Measurements from ENCODE around the gene PTGIR. TPM values are rescaled to one million over a fixed set of nuclear protein-coding genes. Genes with fewer than 3 reads are reported as not detected.

The PTGIR gene
- polyA plus RNA-seq, 4 donors: 0.45 to 3.4 (median 1.6) TPM; not detected in 1

DNA sequence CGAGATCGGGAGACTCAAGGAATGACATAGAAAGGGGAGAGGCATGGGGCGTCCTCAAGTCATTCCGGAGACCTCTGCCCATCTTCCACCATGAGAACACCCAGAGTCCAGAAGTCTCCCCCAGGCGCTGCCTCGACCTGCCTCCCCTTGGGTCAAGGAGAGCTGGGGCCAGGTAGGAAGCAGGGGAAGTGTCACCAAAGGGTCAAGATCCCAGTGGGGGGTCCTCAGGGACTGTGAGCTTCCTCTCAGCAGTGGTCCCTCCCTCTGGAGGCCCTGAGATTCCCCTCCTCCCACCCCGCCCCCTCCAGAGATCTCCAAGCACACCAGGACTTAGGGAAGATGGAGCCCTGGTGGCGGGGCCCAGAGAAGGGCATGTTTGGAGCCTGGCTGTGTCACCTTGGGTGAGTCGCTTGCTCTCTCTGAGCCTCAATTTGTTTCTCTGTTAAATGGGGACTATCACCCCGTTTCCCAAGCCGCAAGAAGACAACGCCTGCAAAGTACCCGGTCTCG lies 35.2 kb upstream of the PTGIR start:
- peak overlapping the region in 1 of 3 donors; percentile 66 for H3K4me3 ChIP-seq (ENCODE audit: low read depth in 1 of 3, low read length in 3 of 3)
- FAIRE-seq (no peak), DNase-seq (peak in 1 of 2 donors; percentile 39)
- 4 to 8% (median 6%) methylated on average over 13 to 14 of the region's 14 CpGs for WGBS, 3 donors
- no peaks in the 10 kb centered on the region for H3K9me3 ChIP-seq (ENCODE audit: control insufficient read depth in 2 of 2, insufficient read depth in 1 of 2, low read depth in 1 of 2, low read length in 1 of 2)
- H3K27ac ChIP-seq (ENCODE audit: low read depth in 1 of 3, low read length in 2 of 3): peak overlapping the region in 2 of 3 donors; percentile 60 to 82
- peaks cover 0 to 20% (median 0%) of the 10 kb centered on the region in 3 donors for H3K4me1 ChIP-seq (ENCODE audit: control insufficient read depth in 3 of 3, insufficient read depth in 2 of 3, low read depth in 1 of 3, low read length in 2 of 3)
- H3K36me3 ChIP-seq (ENCODE audit: control insufficient read depth in 3 of 3, insufficient read depth in 2 of 3, low read depth in 1 of 3, low read length in 3 of 3): peaks cover 0 to 12% (median 0%) of the 10 kb centered on the region in 3 donors
- peaks cover 0 to 46% (median 5%) of the 10 kb centered on the region in 3 donors for H3K27me3 ChIP-seq (ENCODE audit: control insufficient read depth in 3 of 3, insufficient read depth in 3 of 3, low read length in 3 of 3)

DNA sequence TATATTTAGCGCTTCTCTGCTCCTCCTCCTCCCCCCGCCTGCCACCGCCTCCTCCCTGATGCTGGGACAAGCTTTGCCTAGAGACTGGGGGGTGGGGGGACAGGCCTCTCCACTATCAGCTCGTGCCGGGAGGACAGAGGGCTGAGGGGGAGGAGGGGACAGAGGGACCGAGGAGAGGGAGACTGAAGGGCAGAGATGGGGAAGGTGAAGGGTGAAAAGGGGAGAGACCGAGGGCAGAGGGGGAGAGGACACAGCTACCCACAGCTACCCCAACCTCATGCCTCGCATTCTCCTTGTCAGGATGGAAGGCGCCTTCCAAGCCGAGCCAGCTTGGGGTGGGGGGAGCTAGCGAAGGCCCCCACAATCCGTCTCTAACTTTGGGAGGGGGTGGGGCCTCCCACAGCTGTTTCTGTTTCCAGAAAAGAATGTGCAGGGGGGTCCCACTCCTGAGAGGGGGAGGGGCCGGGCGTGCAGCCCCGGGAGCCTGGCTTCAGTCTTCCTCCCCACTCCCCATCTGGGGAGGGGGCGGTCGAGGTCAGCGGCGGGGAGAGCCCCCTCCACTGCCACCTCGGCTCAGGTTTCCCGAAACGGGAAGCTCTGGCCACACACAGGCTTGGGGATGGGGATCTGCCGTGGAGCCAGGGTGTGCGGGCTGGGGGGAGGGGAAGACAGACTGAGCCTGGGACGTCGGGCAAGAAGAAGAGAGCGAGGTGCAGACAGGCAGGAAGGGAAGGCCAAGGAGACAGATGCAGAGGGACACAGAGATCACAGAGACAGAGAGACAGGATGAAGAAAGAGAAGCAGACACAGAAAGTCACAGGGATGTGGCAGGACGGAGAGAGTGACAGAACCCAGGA lies 34.5 kb upstream of the PTGIR start:
- Histone ChIP-seq H3K27ac (ENCODE audit: low read depth in 1 of 3, low read length in 2 of 3) (peak overlapping the region in 2 of 3 donors; percentile 60 to 82), H3K36me3 (ENCODE audit: control insufficient read depth in 3 of 3, insufficient read depth in 2 of 3, low read depth in 1 of 3, low read length in 3 of 3) (peaks cover 0 to 12% (median 0%) of the 10 kb centered on the region in 3 donors), H3K4me3 (ENCODE audit: low read depth in 1 of 3, low read length in 3 of 3) (peak overlapping the region in 1 of 3 donors; percentile 66), H3K4me1 (ENCODE audit: control insufficient read depth in 3 of 3, insufficient read depth in 2 of 3, low read depth in 1 of 3, low read length in 2 of 3) (peaks cover 0 to 20% (median 0%) of the 10 kb centered on the region in 3 donors), H3K27me3 (ENCODE audit: control insufficient read depth in 3 of 3, insufficient read depth in 3 of 3, low read length in 3 of 3) (peaks cover 0 to 52% (median 5%) of the 10 kb centered on the region in 3 donors), H3K9me3 (ENCODE audit: control insufficient read depth in 2 of 2, insufficient read depth in 1 of 2, low read depth in 1 of 2, low read length in 1 of 2) (no peaks in the 10 kb centered on the region)
- peak in 1 of 2 donors; percentile 47 for DNase-seq
- WGBS, 3 donors: 1 to 4% (median 3%) methylated on average over 20 to 28 of the region's 28 CpGs
- FAIRE-seq: no peak

DNA sequence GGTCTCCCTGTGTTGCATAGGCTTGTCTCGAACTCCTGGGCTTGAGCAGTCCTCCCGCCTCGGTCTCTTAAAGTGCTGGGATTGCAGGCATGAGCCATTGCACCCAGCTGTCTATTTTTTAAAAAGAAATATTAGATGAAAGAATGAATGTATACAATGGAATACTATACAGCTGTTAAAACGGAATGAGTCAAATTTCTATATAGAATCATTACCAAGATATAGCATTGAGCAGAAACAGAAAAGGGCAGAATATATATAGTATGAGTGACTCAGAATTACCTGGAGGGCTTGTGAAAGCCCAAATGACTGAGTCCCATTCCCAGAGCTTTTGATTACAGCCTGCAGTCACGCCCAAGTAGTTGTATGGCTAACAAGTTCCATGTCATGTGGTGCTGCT lies 31.7 kb upstream of the PTGIR start:
- Histone ChIP-seq H3K36me3 (ENCODE audit: control insufficient read depth in 3 of 3, insufficient read depth in 2 of 3, low read depth in 1 of 3, low read length in 3 of 3) (peaks cover 0 to 20% (median 0%) of the 10 kb centered on the region in 3 donors), H3K27me3 (ENCODE audit: control insufficient read depth in 3 of 3, insufficient read depth in 3 of 3, low read length in 3 of 3) (peaks cover 0 to 63% (median 5%) of the 10 kb centered on the region in 3 donors), H3K4me1 (ENCODE audit: control insufficient read depth in 3 of 3, insufficient read depth in 2 of 3, low read depth in 1 of 3, low read length in 2 of 3) (peaks cover 0 to 17% (median 0%) of the 10 kb centered on the region in 3 donors), H3K9me3 (ENCODE audit: control insufficient read depth in 2 of 2, insufficient read depth in 1 of 2, low read depth in 1 of 2, low read length in 1 of 2) (no peaks in the 10 kb centered on the region), H3K4me3 (ENCODE audit: low read depth in 1 of 3, low read length in 3 of 3) (no peak overlapping the region), H3K27ac (ENCODE audit: low read depth in 1 of 3, low read length in 2 of 3) (no peak overlapping the region)
- 88 to 92% (median 90%) methylated on average over 5 of the region's 5 CpGs for WGBS, 3 donors
- FAIRE-seq: no peak
- no peak for DNase-seq

DNA sequence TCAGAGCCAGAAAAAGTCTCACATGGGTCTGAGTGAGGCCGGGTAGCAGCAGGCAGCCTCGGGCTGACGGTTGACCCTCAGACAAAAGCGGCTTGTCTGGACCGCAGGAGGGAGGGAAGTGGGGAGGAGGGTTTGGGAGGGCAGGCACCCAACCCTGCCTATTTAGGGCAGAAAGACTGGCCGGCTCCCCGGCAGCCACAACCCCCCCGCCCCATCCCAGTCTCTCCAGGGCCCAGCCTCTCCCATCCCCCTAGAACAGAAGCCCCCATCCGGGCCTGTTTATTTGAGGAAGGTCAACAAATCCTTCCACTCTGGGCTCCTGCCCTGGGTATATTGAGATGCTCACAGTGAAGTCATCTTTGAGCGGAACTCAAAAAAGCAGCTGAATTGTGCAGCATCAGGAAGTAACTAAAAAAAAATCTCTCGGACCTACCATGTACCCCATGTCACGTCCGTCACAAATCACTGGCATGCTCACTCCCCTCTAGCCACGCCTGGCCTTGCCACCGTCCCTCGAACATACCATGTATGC lies 29.8 kb upstream of the PTGIR start:
- FAIRE-seq (no peak), DNase-seq (peak in 1 of 2 donors; percentile 33)
- H3K4me1 ChIP-seq (ENCODE audit: control insufficient read depth in 3 of 3, insufficient read depth in 2 of 3, low read depth in 1 of 3, low read length in 2 of 3): peaks cover 0 to 5% (median 0%) of the 10 kb centered on the region in 3 donors
- peak overlapping the region in 2 of 3 donors; percentile 69 to 74 for H3K27ac ChIP-seq (ENCODE audit: low read depth in 1 of 3, low read length in 2 of 3)
- peaks cover 0 to 20% (median 0%) of the 10 kb centered on the region in 3 donors for H3K36me3 ChIP-seq (ENCODE audit: control insufficient read depth in 3 of 3, insufficient read depth in 2 of 3, low read depth in 1 of 3, low read length in 3 of 3)
- H3K9me3 ChIP-seq (ENCODE audit: control insufficient read depth in 2 of 2, insufficient read depth in 1 of 2, low read depth in 1 of 2, low read length in 1 of 2): no peaks in the 10 kb centered on the region
- WGBS, 3 donors: 31 to 42% (median 36%) methylated on average over 14 to 16 of the region's 16 CpGs
- H3K4me3 ChIP-seq (ENCODE audit: low read depth in 1 of 3, low read length in 3 of 3): no peak overlapping the region
- peaks cover 0 to 66% (median 8%) of the 10 kb centered on the region in 3 donors for H3K27me3 ChIP-seq (ENCODE audit: control insufficient read depth in 3 of 3, insufficient read depth in 3 of 3, low read length in 3 of 3)

DNA sequence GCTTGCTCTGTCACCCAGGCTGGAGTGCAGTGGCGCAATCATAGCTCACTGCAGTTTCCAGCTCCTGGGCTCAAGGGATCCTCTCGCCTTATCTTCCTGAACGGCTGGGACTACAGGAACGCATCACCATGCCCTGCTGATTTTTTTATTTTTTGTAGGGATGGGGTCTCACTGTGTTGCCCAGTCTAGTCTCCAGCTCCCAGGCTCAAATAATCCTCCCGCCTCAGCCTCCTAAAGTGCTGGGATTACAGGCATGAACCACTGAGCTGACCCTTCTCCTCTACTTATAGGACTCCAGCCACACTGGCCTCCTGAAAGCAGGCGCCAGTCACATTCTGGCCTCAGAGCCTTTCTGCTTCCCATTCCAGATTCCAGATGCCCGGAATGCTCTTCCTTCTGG lies 25.6 kb upstream of the PTGIR start:
- Histone ChIP-seq H3K36me3 (ENCODE audit: control insufficient read depth in 3 of 3, insufficient read depth in 2 of 3, low read depth in 1 of 3, low read length in 3 of 3) (peaks cover 0 to 11% (median 0%) of the 10 kb centered on the region in 3 donors), H3K4me1 (ENCODE audit: control insufficient read depth in 3 of 3, insufficient read depth in 2 of 3, low read depth in 1 of 3, low read length in 2 of 3) (peaks cover 0 to 3% (median 0%) of the 10 kb centered on the region in 3 donors), H3K4me3 (ENCODE audit: low read depth in 1 of 3, low read length in 3 of 3) (no peak overlapping the region), H3K27me3 (ENCODE audit: control insufficient read depth in 3 of 3, insufficient read depth in 3 of 3, low read length in 3 of 3) (peaks cover 8 to 58% (median 18%) of the 10 kb centered on the region in 3 donors), H3K27ac (ENCODE audit: low read depth in 1 of 3, low read length in 2 of 3) (no peak overlapping the region), H3K9me3 (ENCODE audit: control insufficient read depth in 2 of 2, insufficient read depth in 1 of 2, low read depth in 1 of 2, low read length in 1 of 2) (peaks cover 0 to 14% of the 10 kb centered on the region in 2 donors)
- 69 to 82% (median 72%) methylated on average over 7 of the region's 7 CpGs for WGBS, 3 donors
- DNase-seq: no peak
- FAIRE-seq: no peak

DNA sequence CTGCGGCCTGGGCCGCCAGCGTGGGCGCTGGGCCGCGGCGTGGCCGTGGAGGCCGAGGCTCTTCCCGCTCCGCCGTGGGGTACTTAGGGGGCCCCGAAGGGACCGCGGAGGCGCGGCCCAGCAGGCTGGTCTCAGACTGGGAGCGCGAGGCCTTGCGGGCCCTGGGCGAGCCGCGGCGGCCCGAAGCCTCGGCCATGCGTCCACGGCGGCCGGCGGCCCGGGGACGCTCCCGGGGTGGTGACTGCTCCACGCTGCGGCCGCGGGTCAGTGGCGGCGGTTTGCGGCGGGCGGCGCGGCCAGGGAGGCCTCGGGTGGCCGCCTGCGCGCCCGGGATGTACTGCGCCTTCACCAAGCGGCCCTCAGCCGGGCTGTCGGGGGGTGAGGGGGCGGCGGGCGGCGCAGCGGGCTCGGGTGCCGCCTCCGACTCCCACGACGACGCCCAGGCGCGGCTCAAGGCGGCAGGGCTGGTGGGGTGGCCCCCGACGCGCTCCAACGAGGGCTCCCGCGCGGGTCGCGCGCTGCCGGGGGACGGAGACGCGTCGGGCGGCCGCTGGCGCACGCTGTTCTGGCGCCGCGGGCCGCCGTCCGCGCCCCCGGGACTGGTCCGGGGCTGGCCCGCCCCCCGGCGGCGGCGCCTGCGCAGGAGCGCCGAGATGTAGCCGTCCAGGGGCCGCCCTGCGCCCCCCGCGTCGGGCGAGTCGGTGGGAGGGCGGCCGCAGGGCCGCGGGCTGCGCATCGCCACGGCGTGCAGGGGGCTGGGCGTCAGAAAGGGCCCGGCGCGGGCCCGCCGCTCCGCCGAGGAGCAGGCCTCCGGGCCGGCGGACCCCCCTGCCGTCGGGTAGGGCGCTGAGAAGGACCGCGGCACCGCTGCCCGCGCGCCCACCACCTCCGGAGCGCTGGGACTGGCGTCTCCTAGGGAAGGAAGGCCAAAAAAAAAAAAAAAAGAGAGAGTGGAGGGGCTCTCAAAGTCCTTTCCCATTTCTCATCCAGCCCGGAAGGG lies 24.4 kb upstream of the PTGIR start:
- FAIRE-seq (no peak), DNase-seq (no peak)
- Histone ChIP-seq H3K27me3 (ENCODE audit: control insufficient read depth in 3 of 3, insufficient read depth in 3 of 3, low read length in 3 of 3) (peaks cover 8 to 49% (median 18%) of the 10 kb centered on the region in 3 donors), H3K4me3 (ENCODE audit: low read depth in 1 of 3, low read length in 3 of 3) (no peak overlapping the region), H3K4me1 (ENCODE audit: control insufficient read depth in 3 of 3, insufficient read depth in 2 of 3, low read depth in 1 of 3, low read length in 2 of 3) (peaks cover 0 to 3% (median 0%) of the 10 kb centered on the region in 3 donors), H3K27ac (ENCODE audit: low read depth in 1 of 3, low read length in 2 of 3) (no peak overlapping the region), H3K36me3 (ENCODE audit: control insufficient read depth in 3 of 3, insufficient read depth in 2 of 3, low read depth in 1 of 3, low read length in 3 of 3) (peaks cover 0 to 8% (median 0%) of the 10 kb centered on the region in 3 donors), H3K9me3 (ENCODE audit: control insufficient read depth in 2 of 2, insufficient read depth in 1 of 2, low read depth in 1 of 2, low read length in 1 of 2) (peaks cover 0 to 14% of the 10 kb centered on the region in 2 donors)
- WGBS, 3 donors: 38 to 40% (median 39%) methylated on average over 36 to 144 of the region's 144 CpGs

DNA sequence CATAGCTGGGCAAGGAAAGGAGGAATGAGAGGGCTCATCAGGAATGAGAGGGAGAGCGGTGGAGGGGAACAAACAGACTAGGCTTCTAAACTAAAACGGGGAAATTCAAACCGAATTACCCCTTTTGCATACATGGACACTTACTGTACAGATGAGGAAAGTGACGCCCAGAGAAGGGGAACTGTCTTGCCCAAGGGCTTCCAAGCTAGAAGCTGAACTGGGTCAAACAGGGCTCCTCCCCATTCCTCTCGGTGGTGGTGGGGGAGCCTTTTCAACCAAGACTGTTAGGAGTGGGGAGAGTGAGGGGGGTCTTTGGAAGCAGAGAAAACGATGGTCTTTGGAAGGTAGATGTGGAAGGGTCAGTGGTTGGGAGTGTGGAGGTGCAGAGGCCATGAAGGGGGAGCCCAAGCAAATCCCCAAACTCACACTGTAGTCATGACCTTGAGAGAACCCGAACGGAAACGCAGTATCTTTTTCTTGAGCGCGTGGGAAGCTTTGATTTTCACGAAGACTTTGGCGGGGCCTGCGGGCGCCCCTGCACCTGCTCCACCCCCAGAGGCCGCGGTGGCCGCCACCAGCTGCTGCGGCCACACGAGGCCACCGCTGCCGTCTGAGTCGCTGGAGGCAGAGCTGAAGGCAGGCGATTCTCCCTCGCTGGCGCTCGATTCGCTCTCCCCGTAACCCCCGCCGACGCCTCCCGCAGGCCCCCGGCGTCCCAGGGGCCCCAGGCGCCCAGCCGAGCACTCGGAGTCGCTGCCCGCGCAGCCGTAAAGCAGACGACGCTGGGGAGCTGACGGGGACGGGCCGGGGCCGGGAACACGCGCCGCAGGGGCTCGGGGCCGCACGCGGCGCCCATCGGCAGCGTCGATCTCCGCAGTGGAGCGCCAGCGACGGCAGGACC lies 23.4 kb upstream of the PTGIR start:
- Histone ChIP-seq H3K27me3 (ENCODE audit: control insufficient read depth in 3 of 3, insufficient read depth in 3 of 3, low read length in 3 of 3) (peaks cover 8 to 45% (median 18%) of the 10 kb centered on the region in 3 donors), H3K4me1 (ENCODE audit: control insufficient read depth in 3 of 3, insufficient read depth in 2 of 3, low read depth in 1 of 3, low read length in 2 of 3) (peaks cover 0 to 3% (median 0%) of the 10 kb centered on the region in 3 donors), H3K27ac (ENCODE audit: low read depth in 1 of 3, low read length in 2 of 3) (no peak overlapping the region), H3K36me3 (ENCODE audit: control insufficient read depth in 3 of 3, insufficient read depth in 2 of 3, low read depth in 1 of 3, low read length in 3 of 3) (peaks cover 0 to 6% (median 0%) of the 10 kb centered on the region in 3 donors), H3K9me3 (ENCODE audit: control insufficient read depth in 2 of 2, insufficient read depth in 1 of 2, low read depth in 1 of 2, low read length in 1 of 2) (peaks cover 0 to 14% of the 10 kb centered on the region in 2 donors), H3K4me3 (ENCODE audit: low read depth in 1 of 3, low read length in 3 of 3) (no peak overlapping the region)
- WGBS, 3 donors: 31 to 40% (median 38%) methylated on average over 51 to 63 of the region's 63 CpGs
- DNase-seq: no peak
- no peak for FAIRE-seq
